HG03097 (cell line): Measurements from ENCODE around the gene CNGA1.
"Not testable (repeated sequence)": the region's sequence is repeated elsewhere in the genome, so short reads cannot be mapped to it uniquely, and the experiment has no call there.

Experiments used
- ATAC-seq: cut with Tn5 transposase; IDR thresholded peaks from one replicate; pipeline ENCODE4 v1.9.1; 2021; ENCODE audit not compliant: unreplicated experiment, low FRiP score

The CNGA1 gene

GRCh38 chr4:47974566-47974965 lies 41.9 kb downstream of the CNGA1 start:
- ATAC-seq, result no peak

- ATAC-seq, result no peak
Measured at GRCh38 chr4:47972721-47973120, 43.8 kb downstream of the CNGA1 start.

GRCh38 chr4:47972181-47972580 lies 44.3 kb downstream of the CNGA1 start:
- ATAC-seq, result no peak

- ATAC-seq, result no peak
Measured at GRCh38 chr4:47968847-47969246, 47.6 kb downstream of the CNGA1 start.

- ATAC-seq, result no peak
Measured at GRCh38 chr4:47954677-47955076, 61.8 kb downstream of the CNGA1 start.

- no peak for ATAC-seq
Measured at GRCh38 chr4:47954245-47954644, 62.2 kb downstream of the CNGA1 start.

- ATAC-seq, result no peak
Measured at GRCh38 chr4:47945930-47946726, 70.4 kb downstream of the CNGA1 start.

- ATAC-seq, result no peak
Measured at GRCh38 chr4:47942081-47942819, 74.2 kb downstream of the CNGA1 start.

- no peak for ATAC-seq
Measured at GRCh38 chr4:47939456-47939855, 77.0 kb downstream of the CNGA1 start.

GRCh38 chr4:47936336-47936735 lies 80.1 kb downstream of the CNGA1 start:
- no peak for ATAC-seq

- ATAC-seq, result no peak
Measured at GRCh38 chr4:47933840-47934239, 82.6 kb downstream of the CNGA1 start.

- no peak for ATAC-seq
Measured at GRCh38 chr4:47930971-47931804, 85.3 kb downstream of the CNGA1 start.

- no peak for ATAC-seq
Measured at GRCh38 chr4:47929682-47930201, 86.7 kb downstream of the CNGA1 start.

- peak; percentile 83 for ATAC-seq
Measured at GRCh38 chr4:47926667-47927258, 89.7 kb downstream of the CNGA1 start.

- ATAC-seq, result not testable (repeated sequence)
Measured at GRCh38 chr4:47923261-47923608, 93.2 kb downstream of the CNGA1 start.

- ATAC-seq, result not testable (repeated sequence)
Measured at GRCh38 chr4:47922436-47923260, 93.8 kb downstream of the CNGA1 start.

GRCh38 chr4:47917163-47917562 lies 99.3 kb downstream of the CNGA1 start:
- not testable (repeated sequence) for ATAC-seq

GRCh38 chr4:47915378-47915777 lies 101.1 kb downstream of the CNGA1 start:
- no peak for ATAC-seq

- ATAC-seq, result no peak
Measured at GRCh38 chr4:47914926-47915237, 101.6 kb downstream of the CNGA1 start.
